Coronary artery (tissue), 2 donors: ENCODE data around the gene ESYT2.

Experiments
- DNase-seq: peaks from one replicate; pipeline ENCODE4 v3.0.0-alpha.2; 2017; ENCODE audit warnings: low spot score
- H3K27ac ChIP-seq, 2 donors: fragments of 200-600 bp; sonication (generic); one replicate each; pipeline ENCODE4 v1.5.1; 2016 to 2019
- H3K4me3 ChIP-seq: fragments of 200-600 bp; sonication (generic); 2 replicates; pipeline ENCODE4 v1.5.1; 2016; ENCODE audit warnings: mild to moderate bottlenecking, moderate library complexity
- CTCF ChIP-seq: fragments of 200-600 bp; sonication (generic); IDR thresholded peaks from one replicate; pipeline ENCODE4 v1.5.1; 2019; ENCODE audit warnings: antibody characterized with exemption

Gene ESYT2

GRCh38 chr7:158783595-158783994 lies 45.7 kb downstream of the ESYT2 start:
- Histone ChIP-seq H3K4me3 (peak overlapping the region; percentile 57), H3K27ac (peak overlapping the region; percentile 88 to 91)
- no peak for DNase-seq
- TF ChIP-seq CTCF = no peak

- Histone ChIP-seq H3K27ac (peak overlapping the region; percentile 88 to 91), H3K4me3 (peak overlapping the region; percentile 57)
- DNase-seq = peak; percentile 94
Observed at GRCh38 chr7:158782761-158783401, 46.4 kb downstream of the ESYT2 start.

GRCh38 chr7:158781974-158782664 lies 47.2 kb downstream of the ESYT2 start:
- TF ChIP-seq CTCF = no peak
- no peak for DNase-seq
- H3K4me3 ChIP-seq = no peak overlapping the region
- peak overlapping the region; percentile 88 to 91 for H3K27ac ChIP-seq

More at GRCh38 chr7:158782761-158783401, 46.4 kb downstream of the ESYT2 start:
- TF ChIP-seq CTCF = peak; percentile 33

GRCh38 chr7:158781217-158781973 lies 47.9 kb downstream of the ESYT2 start:
- no peak for TF ChIP-seq CTCF
- no peak for DNase-seq
- Histone ChIP-seq H3K4me3 (no peak overlapping the region), H3K27ac (no peak overlapping the region)

- no peak for DNase-seq
- H3K27ac ChIP-seq = peak overlapping the region; percentile 0 to 64
- TF ChIP-seq CTCF = no peak
- no peak overlapping the region for H3K4me3 ChIP-seq
Observed at GRCh38 chr7:158779061-158780000, 50.0 kb downstream of the ESYT2 start.

- Histone ChIP-seq H3K4me3 (no peak overlapping the region), H3K27ac (no peak overlapping the region)
- TF ChIP-seq CTCF = no peak
- no peak for DNase-seq
Observed at GRCh38 chr7:158778471-158778870, 50.8 kb downstream of the ESYT2 start.
